ENCODE data around the gene ZP1. TPM values are rescaled to one million over a fixed set of nuclear protein-coding genes. Genes with fewer than 3 reads are reported as not detected.

The ZP1 gene
- total and polyA plus RNA-seq, 12 donors = 0.16 to 0.51 (median 0.33) TPM; not detected in 7

DNA sequence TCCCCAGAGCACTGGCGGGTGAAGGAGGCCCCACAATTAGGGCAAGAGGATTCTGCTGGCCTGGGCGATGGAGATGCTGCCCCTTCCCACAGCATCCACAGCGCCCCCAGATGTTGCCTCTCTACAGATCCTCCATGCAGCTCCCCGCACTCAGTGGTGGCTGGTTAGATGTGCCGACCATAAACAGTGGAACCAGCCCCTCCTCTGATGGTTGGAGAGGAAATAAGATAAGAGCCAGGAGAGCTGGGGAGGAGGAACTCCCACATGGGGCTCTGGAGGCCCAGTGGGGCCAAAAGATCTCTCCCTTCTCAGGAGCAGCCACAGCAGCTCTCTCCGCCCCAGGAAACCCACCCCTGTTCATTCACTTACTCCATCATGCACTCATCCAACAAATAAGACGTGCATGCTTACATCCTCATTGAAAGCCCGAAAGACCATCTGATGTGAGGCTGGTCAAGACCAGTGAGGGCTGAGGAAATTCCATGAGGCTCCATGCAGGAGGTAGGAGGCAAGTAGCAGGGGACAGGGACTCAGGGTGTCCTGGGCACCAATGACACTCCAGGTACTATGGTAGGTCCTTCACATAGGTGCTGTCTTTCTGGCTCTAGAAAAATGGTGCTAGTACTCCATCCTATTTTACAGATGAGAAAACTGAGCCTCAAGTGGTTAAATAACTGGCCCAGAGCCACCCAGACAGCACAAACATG is 13.0 kb upstream of the ZP1 start:
- TF ChIP-seq, protein P1, sequence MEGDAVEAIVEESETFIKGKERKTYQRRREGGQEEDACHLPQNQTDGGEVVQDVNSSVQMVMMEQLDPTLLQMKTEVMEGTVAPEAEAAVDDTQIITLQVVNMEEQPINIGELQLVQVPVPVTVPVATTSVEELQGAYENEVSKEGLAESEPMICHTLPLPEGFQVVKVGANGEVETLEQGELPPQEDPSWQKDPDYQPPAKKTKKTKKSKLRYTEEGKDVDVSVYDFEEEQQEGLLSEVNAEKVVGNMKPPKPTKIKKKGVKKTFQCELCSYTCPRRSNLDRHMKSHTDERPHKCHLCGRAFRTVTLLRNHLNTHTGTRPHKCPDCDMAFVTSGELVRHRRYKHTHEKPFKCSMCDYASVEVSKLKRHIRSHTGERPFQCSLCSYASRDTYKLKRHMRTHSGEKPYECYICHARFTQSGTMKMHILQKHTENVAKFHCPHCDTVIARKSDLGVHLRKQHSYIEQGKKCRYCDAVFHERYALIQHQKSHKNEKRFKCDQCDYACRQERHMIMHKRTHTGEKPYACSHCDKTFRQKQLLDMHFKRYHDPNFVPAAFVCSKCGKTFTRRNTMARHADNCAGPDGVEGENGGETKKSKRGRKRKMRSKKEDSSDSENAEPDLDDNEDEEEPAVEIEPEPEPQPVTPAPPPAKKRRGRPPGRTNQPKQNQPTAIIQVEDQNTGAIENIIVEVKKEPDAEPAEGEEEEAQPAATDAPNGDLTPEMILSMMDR (IDR thresholded peaks at IDR 0.05) = no peak
- 68 to 70% methylated on average over 8 of the region's 8 CpGs for WGBS, 2 donors
- Histone ChIP-seq H3K4me3 (peak overlapping the region in 9 of 10 donors; percentile 3 to 39 (median 23)), H3K36me3 (peaks cover 0 to 39% (median 20%) of the 10 kb centered on the region in 9 donors), H3K9me3 (no peaks in the 10 kb centered on the region), H3K4me1 (peaks cover 0 to 11% (median 0%) of the 10 kb centered on the region in 9 donors), H3K27me3 (peaks cover 0 to 7% (median 0%) of the 10 kb centered on the region in 7 donors), H3K27ac (peak overlapping the region in 4 of 10 donors; percentile 1 to 30 (median 18))
- DNase-seq = no peak
- intact Hi-C loops (cut with DNase I) = no loop called here
- peak in 1 of 8 donors; percentile 16 for ATAC-seq

DNA sequence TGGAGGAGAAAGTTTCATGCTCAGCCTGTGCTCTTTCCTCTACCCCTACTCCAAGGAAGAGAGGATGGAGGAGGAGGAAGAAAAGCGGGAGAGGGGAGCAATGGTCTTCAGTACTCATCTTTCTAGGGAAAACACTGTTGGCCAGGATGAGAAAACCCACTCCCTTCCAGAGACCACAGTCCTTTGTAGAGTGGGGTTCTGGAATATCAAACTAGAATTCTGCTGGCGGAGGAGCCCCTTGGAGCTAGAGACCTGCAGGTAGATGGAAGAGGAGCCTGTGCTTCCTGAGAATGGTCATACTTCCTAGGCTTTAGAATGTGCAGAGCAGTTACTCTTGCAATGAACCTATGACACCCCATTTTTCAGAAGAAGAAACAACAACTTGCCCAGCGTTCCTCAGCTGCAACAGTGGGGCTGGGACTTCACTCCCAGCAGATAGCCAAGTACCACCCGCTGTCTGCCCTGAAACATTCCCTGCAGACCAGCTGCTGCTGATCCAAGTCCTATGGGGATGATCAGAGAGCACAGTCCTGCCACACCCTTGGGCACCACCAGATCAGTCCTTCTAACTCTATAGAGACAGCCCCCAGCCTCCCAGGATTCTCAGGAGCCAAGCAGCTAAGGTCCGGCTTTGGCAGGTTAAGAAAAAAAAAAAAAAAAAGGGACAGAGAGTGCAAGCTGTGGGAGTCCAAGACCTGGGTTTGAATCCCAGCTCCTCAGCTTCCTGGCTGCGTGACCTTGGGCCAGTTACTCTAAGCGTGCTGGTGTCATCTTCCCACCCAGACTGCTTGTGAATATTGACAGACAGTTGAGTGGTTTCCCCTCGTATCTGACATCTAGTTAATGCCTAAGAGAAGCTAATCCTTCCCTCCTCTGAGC is 12.3 kb upstream of the ZP1 start:
- 51 to 61% methylated on average over 8 of the region's 8 CpGs for WGBS, 2 donors
- DNase-seq (no peak), ATAC-seq (peak in 1 of 8 donors; percentile 7)
- Histone ChIP-seq H3K9me3 (no peaks in the 10 kb centered on the region), H3K4me1 (peaks cover 0 to 11% (median 0%) of the 10 kb centered on the region in 9 donors), H3K36me3 (peaks cover 0 to 31% (median 12%) of the 10 kb centered on the region in 9 donors), H3K4me3 (peak overlapping the region in 8 of 10 donors; percentile 18 to 39 (median 26)), H3K27ac (peak overlapping the region in 6 of 10 donors; percentile 1 to 54 (median 48)), H3K27me3 (peaks cover 0 to 7% (median 0%) of the 10 kb centered on the region in 7 donors)
- intact Hi-C loops (cut with DNase I) = no loop called here
- TF ChIP-seq, protein P1 (IDR thresholded peaks at IDR 0.05) = no peak

DNA sequence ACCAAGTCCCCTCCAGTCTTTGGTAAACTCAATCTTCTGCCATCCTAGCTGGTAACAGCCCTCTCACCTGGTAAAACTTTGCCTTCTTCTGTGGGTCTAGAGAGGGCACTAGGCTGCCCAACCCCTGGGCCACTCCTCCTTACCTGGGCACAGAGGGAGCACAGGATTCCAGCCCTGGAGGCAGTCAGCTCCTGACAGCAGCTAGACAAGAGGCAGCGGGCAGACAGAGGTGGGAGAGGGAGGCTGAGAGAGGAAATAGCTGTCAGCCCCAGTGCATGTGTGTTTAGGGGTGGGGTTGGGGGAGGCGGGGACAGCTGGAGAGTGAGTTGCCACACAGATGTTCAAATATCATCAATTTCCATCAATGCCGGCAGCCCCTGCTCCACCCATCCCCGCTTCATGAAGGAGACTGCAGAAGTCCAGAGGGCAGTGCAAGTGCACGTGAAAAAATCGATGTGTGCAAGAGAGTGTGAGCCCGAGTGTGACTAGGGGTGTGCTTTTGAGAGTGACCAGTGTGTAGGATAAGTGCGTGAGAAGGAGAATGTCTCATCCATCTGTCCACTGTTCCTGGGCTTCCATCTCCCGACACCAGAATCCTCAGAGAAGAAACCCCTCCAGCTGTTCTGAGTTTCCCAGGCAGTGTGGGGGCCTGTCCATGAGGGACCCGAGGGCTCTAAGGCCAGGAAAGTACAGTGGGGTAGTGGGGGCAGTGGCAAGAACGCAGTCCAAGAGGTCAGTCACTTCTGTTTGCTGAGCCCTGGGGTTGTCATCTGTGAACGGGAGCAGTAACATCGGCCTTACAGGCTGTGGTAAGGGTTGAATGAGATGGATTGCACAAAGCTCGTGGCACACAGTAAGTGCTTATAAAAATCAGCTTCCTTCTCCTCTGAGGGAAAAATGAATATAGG is 11.4 kb upstream of the ZP1 start, which contains the start of gene PTGDR2:
Gene PTGDR2 (minus strand): TSS at position 225 of the 908 bp plus-strand sequence. CDS start 2,228 bp downstream, outside the sequence.
- Histone ChIP-seq H3K27me3 (peaks cover 0 to 7% (median 0%) of the 10 kb centered on the region in 7 donors), H3K4me3 (peak within 1 kb of the TSS in 8 of 10 donors; percentile 18 to 39 (median 26)), H3K36me3 (peaks cover 0 to 22% (median 10%) of the 10 kb centered on the region in 9 donors), H3K4me1 (peaks cover 0 to 11% (median 0%) of the 10 kb centered on the region in 9 donors), H3K9me3 (no peaks in the 10 kb centered on the region), H3K27ac (peak within 1 kb of the TSS in 6 of 10 donors; percentile 1 to 54 (median 48))
- DNase-seq (no peak), ATAC-seq (peak in 4 of 8 donors; percentile 21 to 44 (median 37))
- TF ChIP-seq, protein P1 (IDR thresholded peaks at IDR 0.05) = no peak
- intact Hi-C loops (cut with DNase I) = no loop called here
- WGBS, 2 donors = 55 to 60% methylated on average over 14 of the region's 14 CpGs
